Measurements from ENCODE around the gene ADGRA1.

Gene ADGRA1, protein sequence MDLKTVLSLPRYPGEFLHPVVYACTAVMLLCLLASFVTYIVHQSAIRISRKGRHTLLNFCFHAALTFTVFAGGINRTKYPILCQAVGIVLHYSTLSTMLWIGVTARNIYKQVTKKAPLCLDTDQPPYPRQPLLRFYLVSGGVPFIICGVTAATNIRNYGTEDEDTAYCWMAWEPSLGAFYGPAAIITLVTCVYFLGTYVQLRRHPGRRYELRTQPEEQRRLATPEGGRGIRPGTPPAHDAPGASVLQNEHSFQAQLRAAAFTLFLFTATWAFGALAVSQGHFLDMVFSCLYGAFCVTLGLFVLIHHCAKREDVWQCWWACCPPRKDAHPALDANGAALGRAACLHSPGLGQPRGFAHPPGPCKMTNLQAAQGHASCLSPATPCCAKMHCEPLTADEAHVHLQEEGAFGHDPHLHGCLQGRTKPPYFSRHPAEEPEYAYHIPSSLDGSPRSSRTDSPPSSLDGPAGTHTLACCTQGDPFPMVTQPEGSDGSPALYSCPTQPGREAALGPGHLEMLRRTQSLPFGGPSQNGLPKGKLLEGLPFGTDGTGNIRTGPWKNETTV

DNA sequence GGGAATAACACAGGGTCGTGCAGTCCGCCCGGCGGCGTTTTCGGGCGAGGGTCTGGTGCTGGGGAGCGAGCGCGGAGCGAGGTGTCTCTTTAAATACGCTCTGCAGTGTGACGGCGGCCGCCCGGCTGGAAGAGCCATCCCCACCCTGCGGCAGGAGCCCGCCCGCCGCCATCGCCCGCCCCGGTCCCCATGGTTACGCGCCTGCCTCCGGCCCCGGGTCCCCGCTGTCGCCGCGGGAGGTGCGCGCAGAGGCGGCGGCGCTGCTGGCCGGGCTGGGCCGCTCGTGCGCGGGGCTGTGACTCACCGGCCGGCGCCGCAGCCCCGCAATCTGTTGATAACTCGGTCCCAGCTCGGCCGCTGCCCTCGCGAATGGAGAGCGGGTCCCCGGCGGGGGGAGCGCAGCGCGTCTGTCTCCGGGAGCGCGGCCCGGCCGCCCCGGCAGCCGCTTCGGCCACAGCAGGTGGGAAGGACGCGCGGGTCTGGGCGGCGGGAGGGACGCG lies at the start of gene ADGRA1:
ADGRA1 (plus strand) TSS at position 246 of the 500 bp plus-strand sequence. CDS start 986 bp downstream, outside the sequence.
- peaks cover 4% of the 10 kb centered on the region; the same call in 1 of the 2 replicates for H3K4me1 ChIP-seq (ENCODE audit: control insufficient read depth, insufficient read depth, low read length)
- peak within 1 kb of the TSS; percentile 59 for H3K4me3 ChIP-seq (ENCODE audit: low read depth, low read length)
- no peak within 1 kb of the TSS for H3K27ac ChIP-seq (ENCODE audit: low read depth, low read length)
- H3K36me3 ChIP-seq (ENCODE audit: control insufficient read depth, insufficient read depth, low read length): no peaks in the 10 kb centered on the region
- H3K9me3 ChIP-seq (ENCODE audit: control insufficient read depth, insufficient read depth, low read length): no peaks in the 10 kb centered on the region
- H3K9ac ChIP-seq (ENCODE audit: low read depth, low read length): no peak within 1 kb of the TSS
- H3K27me3 ChIP-seq (ENCODE audit: control insufficient read depth, insufficient read depth, low read length): peaks cover 53% of the 10 kb centered on the region

- Histone ChIP-seq H3K4me1 (ENCODE audit: control insufficient read depth, insufficient read depth, low read length) (no peaks in the 10 kb centered on the region), H3K4me3 (ENCODE audit: low read depth, low read length) (no peak overlapping the region), H3K9me3 (ENCODE audit: control insufficient read depth, insufficient read depth, low read length) (no peaks in the 10 kb centered on the region), H3K27me3 (ENCODE audit: control insufficient read depth, insufficient read depth, low read length) (no peaks in the 10 kb centered on the region), H3K27ac (ENCODE audit: low read depth, low read length) (no peak overlapping the region), H3K36me3 (ENCODE audit: control insufficient read depth, insufficient read depth, low read length) (no peaks in the 10 kb centered on the region), H3K9ac (ENCODE audit: low read depth, low read length) (no peak overlapping the region)
Observed at GRCh38 chr10:133038036-133038823, 49.5 kb upstream of the ADGRA1 start.

DNA sequence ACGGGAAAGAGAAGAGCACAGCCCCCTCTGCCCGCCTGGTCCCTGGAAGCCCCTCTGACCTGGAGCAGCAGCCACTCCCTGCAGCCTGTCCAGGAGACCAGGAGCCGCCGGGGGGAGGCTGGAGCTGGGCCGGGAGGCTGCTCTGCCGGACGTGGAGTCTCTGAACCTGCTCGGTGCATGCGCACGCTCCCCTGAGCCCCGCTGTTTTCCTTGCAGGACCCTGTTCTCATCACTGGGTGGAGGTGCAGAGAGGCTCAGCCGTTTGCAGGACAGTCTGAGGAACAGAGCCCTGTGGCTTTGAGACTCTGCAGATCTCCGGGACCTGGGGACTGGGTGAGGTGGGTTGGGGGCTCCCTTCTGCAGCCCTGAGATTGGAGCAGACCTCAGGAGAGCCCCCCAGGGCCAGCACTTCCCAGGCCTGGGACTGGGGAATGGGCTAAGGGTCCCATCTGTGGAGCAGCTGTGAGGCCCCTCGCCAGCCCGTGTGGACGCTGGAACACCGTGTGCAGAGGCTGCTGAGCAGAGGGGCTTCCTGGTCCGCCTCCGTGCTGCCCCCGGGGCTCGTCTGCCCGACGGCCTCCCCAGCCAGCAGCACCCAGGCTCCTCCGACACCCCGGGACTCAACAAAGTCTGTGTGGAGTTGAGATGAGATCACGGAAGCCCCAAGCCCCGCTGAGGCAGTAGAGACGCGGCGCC lies 48.5 kb upstream of the ADGRA1 start:
- Histone ChIP-seq H3K36me3 (ENCODE audit: control insufficient read depth, insufficient read depth, low read length) (no peaks in the 10 kb centered on the region), H3K27me3 (ENCODE audit: control insufficient read depth, insufficient read depth, low read length) (no peaks in the 10 kb centered on the region), H3K9ac (ENCODE audit: low read depth, low read length) (no peak overlapping the region), H3K27ac (ENCODE audit: low read depth, low read length) (no peak overlapping the region), H3K4me3 (ENCODE audit: low read depth, low read length) (no peak overlapping the region), H3K4me1 (ENCODE audit: control insufficient read depth, insufficient read depth, low read length) (no peaks in the 10 kb centered on the region), H3K9me3 (ENCODE audit: control insufficient read depth, insufficient read depth, low read length) (no peaks in the 10 kb centered on the region)

GRCh38 chr10:133039803-133040165 lies 47.9 kb upstream of the ADGRA1 start:
- no peaks in the 10 kb centered on the region for H3K9me3 ChIP-seq (ENCODE audit: control insufficient read depth, insufficient read depth, low read length)
- no peaks in the 10 kb centered on the region for H3K36me3 ChIP-seq (ENCODE audit: control insufficient read depth, insufficient read depth, low read length)
- H3K9ac ChIP-seq (ENCODE audit: low read depth, low read length): no peak overlapping the region
- H3K27me3 ChIP-seq (ENCODE audit: control insufficient read depth, insufficient read depth, low read length): no peaks in the 10 kb centered on the region
- no peak overlapping the region for H3K27ac ChIP-seq (ENCODE audit: low read depth, low read length)
- no peaks in the 10 kb centered on the region for H3K4me1 ChIP-seq (ENCODE audit: control insufficient read depth, insufficient read depth, low read length)
- H3K4me3 ChIP-seq (ENCODE audit: low read depth, low read length): no peak overlapping the region

DNA sequence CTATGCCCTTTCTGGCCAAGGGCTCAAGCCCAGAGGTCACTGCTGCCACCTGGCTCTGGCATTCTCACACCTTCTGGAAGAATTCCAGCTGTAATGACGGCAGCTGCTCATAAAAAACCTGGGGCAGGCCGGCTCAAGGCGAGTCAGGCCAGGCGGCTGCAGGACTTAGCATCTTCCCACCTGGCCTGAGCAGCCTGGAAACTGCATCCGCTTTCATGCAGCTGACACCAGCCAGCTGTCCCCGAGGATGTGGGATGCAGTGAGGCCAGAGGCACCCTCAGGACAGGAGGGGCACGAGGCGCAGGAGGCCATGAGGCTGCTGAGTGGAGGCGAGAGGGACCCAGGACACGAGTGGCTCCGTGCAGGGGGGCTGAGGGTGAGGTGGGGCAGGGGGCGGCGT lies 47.5 kb upstream of the ADGRA1 start:
- no peak overlapping the region for H3K27ac ChIP-seq (ENCODE audit: low read depth, low read length)
- no peak overlapping the region for H3K4me3 ChIP-seq (ENCODE audit: low read depth, low read length)
- no peak overlapping the region for H3K9ac ChIP-seq (ENCODE audit: low read depth, low read length)
- no peaks in the 10 kb centered on the region for H3K4me1 ChIP-seq (ENCODE audit: control insufficient read depth, insufficient read depth, low read length)
- H3K9me3 ChIP-seq (ENCODE audit: control insufficient read depth, insufficient read depth, low read length): no peaks in the 10 kb centered on the region
- no peaks in the 10 kb centered on the region for H3K27me3 ChIP-seq (ENCODE audit: control insufficient read depth, insufficient read depth, low read length)
- no peaks in the 10 kb centered on the region for H3K36me3 ChIP-seq (ENCODE audit: control insufficient read depth, insufficient read depth, low read length)

GRCh38 chr10:133041101-133041500 lies 46.6 kb upstream of the ADGRA1 start:
- Histone ChIP-seq H3K9ac (ENCODE audit: low read depth, low read length) (no peak overlapping the region), H3K27me3 (ENCODE audit: control insufficient read depth, insufficient read depth, low read length) (no peaks in the 10 kb centered on the region), H3K4me3 (ENCODE audit: low read depth, low read length) (no peak overlapping the region), H3K36me3 (ENCODE audit: control insufficient read depth, insufficient read depth, low read length) (no peaks in the 10 kb centered on the region), H3K9me3 (ENCODE audit: control insufficient read depth, insufficient read depth, low read length) (no peaks in the 10 kb centered on the region), H3K27ac (ENCODE audit: low read depth, low read length) (no peak overlapping the region), H3K4me1 (ENCODE audit: control insufficient read depth, insufficient read depth, low read length) (no peaks in the 10 kb centered on the region)

DNA sequence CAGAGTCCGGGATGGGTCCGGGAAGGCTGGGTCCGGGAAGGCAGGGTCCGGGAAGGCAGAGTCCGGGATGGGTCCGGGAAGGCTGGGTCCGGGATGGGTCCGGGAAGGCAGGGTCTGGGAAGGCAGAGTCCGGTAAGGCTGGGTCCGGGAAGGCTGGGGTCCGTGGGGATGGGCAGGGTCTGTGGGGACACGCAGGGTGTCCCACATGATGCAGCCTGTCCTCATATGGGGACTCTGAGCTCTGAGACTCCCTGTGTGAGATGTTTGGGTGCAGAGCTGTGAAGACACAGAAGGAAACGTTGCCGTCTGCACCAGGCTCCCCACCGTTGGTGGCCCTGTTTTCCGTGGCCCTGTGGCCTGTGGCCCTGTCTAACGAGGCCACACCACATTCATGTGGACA lies 45.7 kb upstream of the ADGRA1 start:
- no peaks in the 10 kb centered on the region for H3K27me3 ChIP-seq (ENCODE audit: control insufficient read depth, insufficient read depth, low read length)
- no peak overlapping the region for H3K4me3 ChIP-seq (ENCODE audit: low read depth, low read length)
- no peak overlapping the region for H3K27ac ChIP-seq (ENCODE audit: low read depth, low read length)
- H3K9me3 ChIP-seq (ENCODE audit: control insufficient read depth, insufficient read depth, low read length): no peaks in the 10 kb centered on the region
- no peaks in the 10 kb centered on the region for H3K36me3 ChIP-seq (ENCODE audit: control insufficient read depth, insufficient read depth, low read length)
- no peak overlapping the region for H3K9ac ChIP-seq (ENCODE audit: low read depth, low read length)
- H3K4me1 ChIP-seq (ENCODE audit: control insufficient read depth, insufficient read depth, low read length): no peaks in the 10 kb centered on the region

DNA sequence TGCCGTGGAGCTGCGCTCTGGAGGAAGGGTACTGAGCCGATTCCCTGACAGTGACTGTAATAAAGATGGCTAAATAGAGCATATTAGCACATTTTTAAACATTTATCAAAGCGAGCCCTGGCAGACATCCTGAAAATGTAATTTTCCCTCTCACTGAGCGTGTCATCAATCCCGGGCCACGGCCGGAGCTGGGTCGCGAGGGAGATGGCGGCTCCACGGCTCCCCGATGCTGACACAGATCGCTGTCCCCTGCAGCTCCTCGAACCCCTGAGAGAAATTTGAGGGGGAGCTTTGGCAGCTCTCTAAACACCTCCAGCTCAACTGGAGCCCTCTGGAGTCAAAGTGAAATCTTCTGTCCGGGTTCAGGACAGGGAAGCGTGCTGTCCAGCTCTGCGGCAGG lies 44.9 kb upstream of the ADGRA1 start:
- H3K9me3 ChIP-seq (ENCODE audit: control insufficient read depth, insufficient read depth, low read length): no peaks in the 10 kb centered on the region
- H3K9ac ChIP-seq (ENCODE audit: low read depth, low read length): no peak overlapping the region
- H3K27ac ChIP-seq (ENCODE audit: low read depth, low read length): no peak overlapping the region
- no peaks in the 10 kb centered on the region for H3K4me1 ChIP-seq (ENCODE audit: control insufficient read depth, insufficient read depth, low read length)
- H3K4me3 ChIP-seq (ENCODE audit: low read depth, low read length): no peak overlapping the region
- H3K27me3 ChIP-seq (ENCODE audit: control insufficient read depth, insufficient read depth, low read length): no peaks in the 10 kb centered on the region
- no peaks in the 10 kb centered on the region for H3K36me3 ChIP-seq (ENCODE audit: control insufficient read depth, insufficient read depth, low read length)

- no peaks in the 10 kb centered on the region for H3K4me1 ChIP-seq (ENCODE audit: control insufficient read depth, insufficient read depth, low read length)
- H3K9me3 ChIP-seq (ENCODE audit: control insufficient read depth, insufficient read depth, low read length): no peaks in the 10 kb centered on the region
- no peak overlapping the region for H3K9ac ChIP-seq (ENCODE audit: low read depth, low read length)
- no peak overlapping the region for H3K4me3 ChIP-seq (ENCODE audit: low read depth, low read length)
- no peaks in the 10 kb centered on the region for H3K36me3 ChIP-seq (ENCODE audit: control insufficient read depth, insufficient read depth, low read length)
- H3K27ac ChIP-seq (ENCODE audit: low read depth, low read length): no peak overlapping the region
- no peaks in the 10 kb centered on the region for H3K27me3 ChIP-seq (ENCODE audit: control insufficient read depth, insufficient read depth, low read length)
Observed at GRCh38 chr10:133043541-133044225, 44.0 kb upstream of the ADGRA1 start.

DNA sequence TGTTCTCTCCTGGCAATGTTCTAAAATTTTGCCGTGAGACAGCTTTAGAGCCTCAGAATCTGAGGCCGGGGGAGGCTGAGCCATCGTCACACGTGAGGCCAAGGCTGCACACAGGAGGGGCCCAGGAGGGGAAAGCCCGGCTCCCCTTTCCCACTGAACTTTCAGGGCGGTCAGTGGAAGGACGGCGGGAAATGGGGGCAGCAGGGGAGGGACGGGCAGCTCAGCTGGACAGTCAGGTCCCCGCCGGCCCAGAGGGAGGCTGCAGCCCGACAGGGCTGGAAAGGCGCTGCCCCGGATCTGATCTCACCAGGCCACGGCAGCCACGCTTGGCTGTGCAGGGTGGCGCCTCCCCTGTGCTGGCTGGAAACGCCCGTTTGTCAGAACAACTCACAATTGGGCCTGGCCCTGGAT lies 43.3 kb upstream of the ADGRA1 start:
- H3K9ac ChIP-seq (ENCODE audit: low read depth, low read length): no peak overlapping the region
- H3K36me3 ChIP-seq (ENCODE audit: control insufficient read depth, insufficient read depth, low read length): no peaks in the 10 kb centered on the region
- H3K27ac ChIP-seq (ENCODE audit: low read depth, low read length): no peak overlapping the region
- H3K27me3 ChIP-seq (ENCODE audit: control insufficient read depth, insufficient read depth, low read length): no peaks in the 10 kb centered on the region
- no peaks in the 10 kb centered on the region for H3K9me3 ChIP-seq (ENCODE audit: control insufficient read depth, insufficient read depth, low read length)
- no peak overlapping the region for H3K4me3 ChIP-seq (ENCODE audit: low read depth, low read length)
- H3K4me1 ChIP-seq (ENCODE audit: control insufficient read depth, insufficient read depth, low read length): no peaks in the 10 kb centered on the region
